ENCODE results near the gene DNMT1.

DNMT1 gene

GRCh38 chr19:10207026-10207425 is 12.3 kb upstream of the DNMT1 start:
- H3K4me1 ChIP-seq (ENCODE audit: low read length) = peaks cover 14% of the 10 kb centered on the region
- H3K9me2 ChIP-seq (replicated peaks; ENCODE audit: insufficient read depth, low read length) = no peaks in the 10 kb centered on the region
- H3K36me3 ChIP-seq (replicated peaks; ENCODE audit: insufficient read depth, low read length) = no peaks in the 10 kb centered on the region
- DNase-seq = no peak
- no peaks in the 10 kb centered on the region for H4K20me1 ChIP-seq (ENCODE audit: insufficient read depth, low read length)
- no peaks in the 10 kb centered on the region for H3K79me2 ChIP-seq (ENCODE audit: low read length)
- H3K27ac ChIP-seq (ENCODE audit: low read length) = no peak overlapping the region
- no peaks in the 10 kb centered on the region for H3K27me3 ChIP-seq (replicated peaks; ENCODE audit: insufficient read depth, low read length)
- no peaks in the 10 kb centered on the region for H3K9me3 ChIP-seq (replicated peaks; ENCODE audit: insufficient read depth, low read length)
- H3K4me2 ChIP-seq (ENCODE audit: low read depth, low read length) = no peak overlapping the region
- no peak overlapping the region for H2AFZ ChIP-seq (ENCODE audit: low read length)
- H3K9ac ChIP-seq (ENCODE audit: low read length) = no peak overlapping the region
- no peak overlapping the region for H3K4me3 ChIP-seq (ENCODE audit: low read length)
- TF ChIP-seq, protein P1, sequence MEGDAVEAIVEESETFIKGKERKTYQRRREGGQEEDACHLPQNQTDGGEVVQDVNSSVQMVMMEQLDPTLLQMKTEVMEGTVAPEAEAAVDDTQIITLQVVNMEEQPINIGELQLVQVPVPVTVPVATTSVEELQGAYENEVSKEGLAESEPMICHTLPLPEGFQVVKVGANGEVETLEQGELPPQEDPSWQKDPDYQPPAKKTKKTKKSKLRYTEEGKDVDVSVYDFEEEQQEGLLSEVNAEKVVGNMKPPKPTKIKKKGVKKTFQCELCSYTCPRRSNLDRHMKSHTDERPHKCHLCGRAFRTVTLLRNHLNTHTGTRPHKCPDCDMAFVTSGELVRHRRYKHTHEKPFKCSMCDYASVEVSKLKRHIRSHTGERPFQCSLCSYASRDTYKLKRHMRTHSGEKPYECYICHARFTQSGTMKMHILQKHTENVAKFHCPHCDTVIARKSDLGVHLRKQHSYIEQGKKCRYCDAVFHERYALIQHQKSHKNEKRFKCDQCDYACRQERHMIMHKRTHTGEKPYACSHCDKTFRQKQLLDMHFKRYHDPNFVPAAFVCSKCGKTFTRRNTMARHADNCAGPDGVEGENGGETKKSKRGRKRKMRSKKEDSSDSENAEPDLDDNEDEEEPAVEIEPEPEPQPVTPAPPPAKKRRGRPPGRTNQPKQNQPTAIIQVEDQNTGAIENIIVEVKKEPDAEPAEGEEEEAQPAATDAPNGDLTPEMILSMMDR (IDR thresholded peaks at IDR 0.05; ENCODE audit: low read length) = no peak
- TF ChIP-seq EZH2phosphoT487 (IDR thresholded peaks at IDR 0.05; ENCODE audit: low read length) = no peak
- TF ChIP-seq EZH2 (optimal IDR thresholded peaks at IDR 0.05; ENCODE audit: low read depth, low read length) = no peak
- H3F3A ChIP-seq (ENCODE audit: insufficient read depth, low read length) = peaks cover 10% of the 10 kb centered on the region

- H3K9ac ChIP-seq (ENCODE audit: low read length) = no peak overlapping the region
- H3K9me2 ChIP-seq (replicated peaks; ENCODE audit: insufficient read depth, low read length) = no peaks in the 10 kb centered on the region
- no peak overlapping the region for H3K27ac ChIP-seq (ENCODE audit: low read length)
- H3K4me2 ChIP-seq (ENCODE audit: low read depth, low read length) = no peak overlapping the region
- no peak overlapping the region for H2AFZ ChIP-seq (ENCODE audit: low read length)
- H3F3A ChIP-seq (ENCODE audit: insufficient read depth, low read length) = peaks cover 10% of the 10 kb centered on the region
- no peaks in the 10 kb centered on the region for H3K36me3 ChIP-seq (replicated peaks; ENCODE audit: insufficient read depth, low read length)
- H3K79me2 ChIP-seq (ENCODE audit: low read length) = no peaks in the 10 kb centered on the region
- no peaks in the 10 kb centered on the region for H4K20me1 ChIP-seq (ENCODE audit: insufficient read depth, low read length)
- no peak overlapping the region for H3K4me3 ChIP-seq (ENCODE audit: low read length)
- H3K9me3 ChIP-seq (replicated peaks; ENCODE audit: insufficient read depth, low read length) = no peaks in the 10 kb centered on the region
- no peak for TF ChIP-seq EZH2phosphoT487 (IDR thresholded peaks at IDR 0.05; ENCODE audit: low read length)
- TF ChIP-seq, protein P1 (IDR thresholded peaks at IDR 0.05; ENCODE audit: low read length) = no peak
- no peak for TF ChIP-seq EZH2 (optimal IDR thresholded peaks at IDR 0.05; ENCODE audit: low read depth, low read length)
- H3K4me1 ChIP-seq (ENCODE audit: low read length) = peaks cover 14% of the 10 kb centered on the region
- DNase-seq = no peak
- H3K27me3 ChIP-seq (replicated peaks; ENCODE audit: insufficient read depth, low read length) = no peaks in the 10 kb centered on the region
Measured at GRCh38 chr19:10206226-10206885, 11.6 kb upstream of the DNMT1 start.

- Histone ChIP-seq H3F3A (ENCODE audit: insufficient read depth, low read length) (peaks cover 10% of the 10 kb centered on the region), H2AFZ (ENCODE audit: low read length) (no peak overlapping the region), H3K36me3 (replicated peaks; ENCODE audit: insufficient read depth, low read length) (no peaks in the 10 kb centered on the region), H3K9ac (ENCODE audit: low read length) (no peak overlapping the region), H3K9me2 (replicated peaks; ENCODE audit: insufficient read depth, low read length) (no peaks in the 10 kb centered on the region), H3K9me3 (replicated peaks; ENCODE audit: insufficient read depth, low read length) (no peaks in the 10 kb centered on the region), H3K27ac (ENCODE audit: low read length) (no peak overlapping the region), H3K4me2 (ENCODE audit: low read depth, low read length) (no peak overlapping the region), H3K4me1 (ENCODE audit: low read length) (peaks cover 14% of the 10 kb centered on the region), H3K79me2 (ENCODE audit: low read length) (no peaks in the 10 kb centered on the region), H3K27me3 (replicated peaks; ENCODE audit: insufficient read depth, low read length) (no peaks in the 10 kb centered on the region), H4K20me1 (ENCODE audit: insufficient read depth, low read length) (no peaks in the 10 kb centered on the region), H3K4me3 (ENCODE audit: low read length) (no peak overlapping the region)
- no peak for DNase-seq
- TF ChIP-seq EZH2 (optimal IDR thresholded peaks at IDR 0.05; ENCODE audit: low read depth, low read length) (no peak), EZH2phosphoT487 (IDR thresholded peaks at IDR 0.05; ENCODE audit: low read length) (no peak)
- TF ChIP-seq, protein P1 (IDR thresholded peaks at IDR 0.05; ENCODE audit: low read length) = no peak
Measured at GRCh38 chr19:10205636-10206035, 10.9 kb upstream of the DNMT1 start.

All from MM.1S (cell line).